SK-N-SH (cell line): ENCODE data around the gene MS4A3.

ENCODE experiments used
- CTCF ChIP-seq: fragments of 200-600 bp; sonication (generic); IDR thresholded peaks from 2 replicates; pipeline ENCODE4 v1.6.1; 2017; ENCODE audit warnings: antibody characterized with exemption, mild to moderate bottlenecking, moderate library complexity
- FOSL2 ChIP-seq: IDR thresholded peaks from 2 replicates; pipeline ENCODE4 v1.4.0; 2012; ENCODE audit warnings: low read depth, mild to moderate bottlenecking, moderate library complexity, borderline replicate concordance
- MXI1 ChIP-seq: IDR thresholded peaks from 2 replicates; pipeline ENCODE4 v1.6.1; 2012; ENCODE audit warnings: mild to moderate bottlenecking, low read depth, low read length, improper control_type of control experiment
- RXRA ChIP-seq: IDR thresholded peaks from 2 replicates; pipeline ENCODE4 v1.4.0; 2012; ENCODE audit warnings: low read depth, mild to moderate bottlenecking, borderline replicate concordance
- SIN3A ChIP-seq: IDR thresholded peaks from 2 replicates; pipeline ENCODE4 v1.6.1; 2012; ENCODE audit warnings: low read depth, mild to moderate bottlenecking, low read length, moderate library complexity, borderline replicate concordance
- TAF1 ChIP-seq: IDR thresholded peaks from 2 replicates; pipeline ENCODE4 v1.6.1; 2012; ENCODE audit warnings: low read depth, mild to moderate bottlenecking, low read length, moderate library complexity, borderline replicate concordance
- YY1 ChIP-seq: IDR thresholded peaks from 2 replicates; pipeline ENCODE4 v1.4.0; 2012; ENCODE audit warnings: low read depth, mild to moderate bottlenecking
- ZBTB33 ChIP-seq: IDR thresholded peaks from 2 replicates; pipeline ENCODE4 v1.4.0; 2012; ENCODE audit warnings: low read depth, borderline replicate concordance

- TF ChIP-seq CTCF (no peak), ZBTB33 (no peak), YY1 (no peak), TAF1 (no peak), RXRA (no peak), FOSL2 (no peak), SIN3A (no peak), MXI1 (no peak)
These were observed 40.7 kb downstream of the MS4A3 start for GRCh38 chr11:60097189-60097588.
